GM19395 (cell line): ENCODE measurements around the gene FOSL1.
"Not testable (repeated sequence)": the region's sequence is repeated elsewhere in the genome, so short reads cannot be mapped to it uniquely, and the experiment has no call there.

Experiments
- ATAC-seq: cut with Tn5 transposase; IDR thresholded peaks from one replicate; pipeline ENCODE4 v1.9.1; 2021; ENCODE audit warnings: mild to moderate bottlenecking, moderate library complexity; ENCODE audit not compliant: unreplicated experiment

The FOSL1 gene

DNA sequence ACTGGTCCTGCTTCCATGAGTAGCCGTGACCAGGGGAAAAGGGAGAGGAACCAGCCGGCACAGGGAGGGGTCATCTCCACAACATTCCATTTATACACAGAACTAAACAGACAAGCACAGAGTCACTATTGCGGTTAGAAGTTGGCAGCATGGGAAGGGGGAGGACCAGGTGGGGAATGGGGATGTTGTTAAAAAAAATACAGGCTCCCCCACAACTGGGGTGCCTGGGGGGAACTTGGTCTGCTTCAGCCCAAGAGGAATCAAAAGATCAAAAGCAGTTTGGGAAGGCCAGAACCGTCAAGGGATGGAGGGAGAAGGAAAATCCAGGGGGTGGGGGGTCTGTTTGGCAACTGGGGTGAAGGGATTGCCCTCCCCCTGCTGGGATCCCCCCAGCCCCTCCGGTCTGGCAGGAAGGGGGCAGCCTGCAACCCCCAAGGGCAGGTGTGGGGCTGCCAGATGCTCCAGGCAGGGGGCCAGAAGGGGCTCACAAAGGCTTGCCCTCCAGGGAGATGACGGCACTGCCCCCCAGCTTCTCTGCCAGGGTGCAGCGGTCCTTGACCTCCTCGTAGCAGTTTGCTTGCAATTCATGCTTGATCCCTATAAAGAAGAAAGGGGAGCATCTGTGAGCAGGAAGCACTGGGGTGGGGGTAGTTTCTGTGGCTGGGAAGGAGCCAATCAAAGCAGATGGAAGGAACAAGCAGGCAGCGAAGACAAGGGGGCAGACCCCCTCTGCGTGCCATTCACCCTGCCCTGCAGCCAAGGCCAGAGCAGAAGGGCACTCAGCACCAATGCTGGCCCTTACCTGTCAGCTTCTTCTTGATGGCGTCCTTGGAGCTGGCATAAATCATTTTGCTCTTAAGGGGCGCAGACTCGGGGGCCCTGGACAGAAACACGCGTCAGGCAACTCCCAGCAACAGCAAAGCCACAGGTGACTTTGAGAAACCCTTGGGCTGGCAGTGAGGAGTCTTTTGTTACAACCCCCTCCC, 45.0 kb downstream of the FOSL1 start:
- ATAC-seq: no peak

- ATAC-seq: no peak
These were observed 46.0 kb downstream of the FOSL1 start for GRCh38 chr11:65854161-65854592.

DNA sequence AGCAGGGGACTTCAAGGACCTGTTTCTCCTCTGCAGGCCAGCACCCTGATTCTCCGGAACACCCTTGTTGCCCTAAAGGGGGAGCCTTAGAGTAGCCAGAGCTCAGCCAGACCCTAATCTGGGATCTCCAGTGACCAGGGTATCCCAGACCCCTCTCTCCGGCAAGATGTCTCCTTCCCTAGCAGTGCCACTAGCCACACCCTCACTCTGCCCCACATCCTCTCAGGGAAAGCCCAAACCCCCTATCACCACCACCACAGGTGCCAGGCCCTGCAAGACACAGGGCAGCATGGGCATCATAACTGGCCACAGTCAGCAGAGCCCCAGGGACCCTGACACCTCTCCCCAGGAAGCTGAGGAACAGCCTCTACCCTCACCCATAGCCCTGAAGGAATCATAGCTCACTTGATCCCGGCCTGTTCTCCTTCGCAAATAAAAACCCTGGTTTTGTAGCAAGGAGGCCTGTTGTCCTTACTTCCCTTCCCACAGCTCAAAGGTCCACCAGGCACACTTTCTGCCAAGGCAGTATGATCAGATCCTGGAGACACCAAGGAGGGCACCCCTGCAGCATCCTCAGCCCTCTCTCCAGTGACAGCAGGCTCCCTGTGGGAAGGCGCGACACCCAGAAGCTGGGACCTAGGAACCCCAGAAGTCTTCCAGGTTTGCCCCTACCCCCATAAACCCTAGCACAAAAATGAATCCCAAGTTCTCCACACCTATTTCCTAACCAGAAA, 46.8 kb downstream of the FOSL1 start:
- ATAC-seq: no peak

DNA sequence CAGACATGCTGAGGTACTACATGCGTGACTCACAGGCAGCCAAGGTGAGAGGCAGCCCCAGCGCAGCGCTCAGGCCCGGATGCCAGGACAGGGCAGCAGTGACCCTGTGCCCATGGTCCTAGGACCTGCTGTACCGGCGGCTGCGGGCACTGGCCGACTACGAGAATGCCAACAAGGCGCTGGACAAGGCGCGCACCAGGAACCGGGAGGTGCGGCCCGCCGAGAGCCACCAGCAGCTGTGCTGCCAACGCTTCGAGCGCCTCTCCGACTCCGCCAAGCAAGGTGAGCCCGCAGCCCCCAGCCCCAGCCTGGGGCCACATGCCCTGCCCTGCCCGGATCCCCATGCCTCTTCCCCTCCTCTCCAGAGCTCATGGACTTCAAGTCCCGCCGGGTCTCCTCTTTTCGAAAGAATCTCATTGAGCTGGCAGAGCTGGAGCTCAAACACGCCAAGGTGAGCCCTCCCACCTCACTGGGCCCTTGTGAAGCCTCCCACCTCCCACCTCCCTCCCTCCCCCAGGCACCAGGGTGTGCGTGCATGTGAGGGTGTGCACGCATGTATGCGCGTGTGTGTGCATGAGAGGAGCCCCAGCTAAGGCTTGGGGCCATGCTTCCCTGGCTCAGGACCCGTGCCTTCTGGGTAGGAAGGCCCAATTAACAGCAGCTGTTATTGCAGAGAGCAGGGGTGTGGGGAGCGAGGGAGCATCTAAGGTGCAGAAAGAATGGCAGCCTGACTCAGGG, 47.5 kb downstream of the FOSL1 start:
- ATAC-seq: no peak

- ATAC-seq: no peak
These were observed 48.2 kb downstream of the FOSL1 start for GRCh38 chr11:65851811-65852507.

DNA sequence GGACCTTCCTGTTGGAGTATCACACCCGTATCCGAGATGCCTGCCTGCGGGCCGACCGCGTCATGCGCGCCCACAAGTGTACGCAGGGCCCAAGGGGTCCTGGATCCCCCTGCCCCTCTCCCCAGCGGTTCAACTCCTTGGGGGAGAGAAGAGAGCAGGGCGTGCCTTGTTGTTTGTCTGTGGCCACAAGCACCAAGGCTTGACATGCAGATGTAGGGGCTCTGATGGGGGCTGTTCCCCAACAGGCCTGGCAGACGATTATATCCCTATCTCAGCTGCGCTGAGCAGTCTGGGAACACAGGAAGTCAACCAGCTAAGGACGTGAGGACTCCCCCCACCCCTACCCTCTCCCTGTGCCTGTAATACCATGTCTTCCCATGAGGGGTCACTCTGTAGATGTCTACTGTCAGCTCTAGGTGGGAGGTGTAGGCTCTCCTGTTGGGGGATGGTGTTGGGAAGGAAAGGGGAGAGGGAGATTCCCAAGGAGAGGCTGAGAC, 49.1 kb downstream of the FOSL1 start:
- ATAC-seq: no peak

DNA sequence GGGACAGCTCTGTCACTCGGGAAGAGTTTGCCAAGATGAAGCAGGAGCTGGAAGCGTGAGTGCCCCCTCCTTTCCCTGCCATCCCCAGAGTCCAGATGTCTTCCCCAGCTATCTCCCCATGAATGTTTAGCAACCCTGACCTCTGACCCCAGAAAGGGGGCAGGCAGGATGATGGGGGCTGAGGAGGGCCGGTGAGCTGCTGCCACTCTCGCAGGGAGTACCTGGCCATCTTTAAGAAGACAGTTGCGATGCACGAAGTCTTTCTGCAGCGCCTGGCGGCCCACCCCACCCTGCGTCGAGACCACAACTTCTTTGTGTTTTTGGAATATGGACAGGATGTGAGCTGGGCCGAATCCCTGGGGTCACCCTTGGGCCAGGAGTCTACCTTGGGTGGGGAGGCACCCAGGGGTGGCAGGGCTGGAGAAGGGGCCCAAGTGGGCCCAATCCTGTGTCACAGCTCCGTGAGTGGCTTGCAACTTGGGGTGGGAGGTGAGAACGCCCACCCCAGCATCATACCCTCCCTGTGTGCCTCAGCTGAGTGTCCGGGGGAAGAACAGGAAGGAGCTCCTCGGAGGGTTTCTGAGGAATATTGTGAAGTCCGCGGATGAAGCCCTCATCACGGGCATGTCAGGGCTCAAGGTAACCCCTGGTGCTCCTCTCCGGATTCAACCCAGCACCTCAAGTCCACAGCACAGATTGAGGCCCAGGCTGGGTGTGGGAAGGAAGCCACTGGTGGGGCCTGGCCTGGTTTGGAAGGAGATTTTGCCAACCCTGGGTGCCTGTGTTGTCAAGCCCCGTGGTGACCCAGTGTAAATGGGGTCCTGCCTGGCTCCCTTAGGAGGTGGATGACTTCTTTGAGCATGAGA, 49.7 kb downstream of the FOSL1 start:
- no peak for ATAC-seq

- no peak for ATAC-seq
These were observed 50.4 kb downstream of the FOSL1 start for GRCh38 chr11:65849771-65850216.

- no peak for ATAC-seq
These were observed 50.8 kb downstream of the FOSL1 start for GRCh38 chr11:65849366-65849765.

- not testable (repeated sequence) for ATAC-seq
These were observed 51.5 kb downstream of the FOSL1 start for GRCh38 chr11:65848693-65849092.

DNA sequence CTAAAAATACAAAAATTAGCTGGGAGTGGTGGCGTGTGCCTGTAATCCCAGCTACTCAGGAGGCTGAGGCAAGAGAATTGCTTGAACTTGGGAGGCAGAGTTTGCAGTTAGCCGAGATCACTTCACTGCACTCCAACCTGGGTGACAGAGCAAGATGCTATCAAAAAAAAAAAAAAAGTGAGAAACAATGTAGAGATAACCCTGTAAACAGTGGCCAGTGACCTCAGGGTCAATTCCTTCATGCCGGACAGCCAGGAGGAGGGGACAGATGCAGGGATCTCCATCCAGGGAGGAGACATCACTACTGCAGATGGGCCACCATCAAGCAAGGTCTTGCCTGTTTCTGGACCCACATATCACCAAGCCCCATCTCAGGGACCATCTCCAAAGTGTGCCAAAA, 52.4 kb downstream of the FOSL1 start:
- ATAC-seq: no peak

- no peak for ATAC-seq
These were observed 55.8 kb downstream of the FOSL1 start for GRCh38 chr11:65844231-65844872.

DNA sequence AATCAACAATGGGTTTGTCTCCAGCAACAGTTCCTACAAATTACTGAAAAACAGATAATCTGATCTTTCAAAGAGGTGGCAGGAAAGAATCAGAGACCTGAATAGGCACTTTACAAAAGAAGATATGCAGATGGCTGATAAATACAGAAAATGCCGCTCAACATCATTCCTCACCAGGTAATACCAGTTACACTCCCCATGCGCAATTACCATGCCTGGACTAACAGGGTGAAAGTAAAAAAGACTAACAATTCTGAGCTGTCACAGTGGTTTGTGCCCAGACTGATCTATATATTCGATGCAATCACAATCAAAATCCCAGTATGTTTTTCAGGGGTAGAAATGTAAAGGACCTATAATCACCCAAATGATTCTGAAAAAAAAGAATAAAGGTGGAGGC, 56.4 kb downstream of the FOSL1 start:
- ATAC-seq: no peak

GRCh38 chr11:65842144-65842543, 58.0 kb downstream of the FOSL1 start:
- no peak for ATAC-seq
